GM21515 (cell line): ENCODE results near the gene NCF4.

ENCODE experiments used
- ATAC-seq: cut with Tn5 transposase; IDR thresholded peaks from one replicate; pipeline ENCODE4 v1.9.1; 2021; ENCODE audit not compliant: unreplicated experiment

The NCF4 gene

GRCh38 chr22:36918586-36919284, 57.9 kb downstream of the NCF4 start:
- ATAC-seq = no peak

- no peak for ATAC-seq
These were observed 60.7 kb downstream of the NCF4 start for GRCh38 chr22:36921309-36922104.

GRCh38 chr22:36922105-36922608, 61.4 kb downstream of the NCF4 start:
- no peak for ATAC-seq

GRCh38 chr22:36922711-36923110, 61.9 kb downstream of the NCF4 start:
- no peak for ATAC-seq

GRCh38 chr22:36923131-36923788, 62.5 kb downstream of the NCF4 start:
- ATAC-seq = no peak

- no peak for ATAC-seq
These were observed 63.4 kb downstream of the NCF4 start for GRCh38 chr22:36924151-36924698.

GRCh38 chr22:36925388-36926290, 64.8 kb downstream of the NCF4 start:
- no peak for ATAC-seq

GRCh38 chr22:36926309-36926708, 65.5 kb downstream of the NCF4 start:
- ATAC-seq = no peak

- ATAC-seq = no peak
These were observed 66.1 kb downstream of the NCF4 start for GRCh38 chr22:36926721-36927435.
